NB4 (cell line): ENCODE measurements around the gene SULT1C3.

Experiments
- POLR2A ChIP-seq: IDR thresholded peaks from 2 replicates; pipeline ENCODE4 v1.6.1; 2011; ENCODE audit warnings: mild to moderate bottlenecking; ENCODE audit not compliant: insufficient read length; ENCODE audit errors: extremely low read depth
- TF ChIP-seq, protein P1 (sequence below): IDR thresholded peaks from one replicate; pipeline ENCODE4 v1.5.1; 2012; ENCODE audit warnings: low read depth, low read length

DNA sequence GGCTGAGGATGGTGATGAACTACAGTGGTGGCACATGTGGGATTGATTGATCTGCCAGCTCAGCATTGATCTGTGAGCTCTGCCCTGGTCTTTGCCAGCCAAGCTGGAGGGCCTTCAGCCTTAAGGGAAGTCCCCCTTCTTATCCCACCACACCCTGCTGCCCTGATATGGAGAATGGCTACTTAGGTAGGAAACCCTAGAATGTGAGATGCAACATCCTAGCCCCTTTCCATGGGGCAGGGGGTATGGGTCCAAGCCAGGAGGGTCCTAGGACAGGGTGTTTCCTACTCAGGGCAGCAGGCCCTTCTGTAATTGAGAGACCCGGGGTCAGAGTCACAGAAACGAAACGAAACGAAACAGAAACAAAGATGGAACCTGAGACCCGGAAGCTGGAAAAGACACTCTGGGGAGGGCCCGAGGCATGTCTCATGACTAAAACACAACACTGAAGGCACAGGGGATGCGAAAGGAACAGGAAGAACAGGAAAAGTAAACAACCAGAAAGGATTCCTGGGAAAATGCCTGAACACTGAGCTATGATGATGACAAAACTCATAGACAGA lies 32.0 kb downstream of the SULT1C3 start:
- TF ChIP-seq, protein P1, sequence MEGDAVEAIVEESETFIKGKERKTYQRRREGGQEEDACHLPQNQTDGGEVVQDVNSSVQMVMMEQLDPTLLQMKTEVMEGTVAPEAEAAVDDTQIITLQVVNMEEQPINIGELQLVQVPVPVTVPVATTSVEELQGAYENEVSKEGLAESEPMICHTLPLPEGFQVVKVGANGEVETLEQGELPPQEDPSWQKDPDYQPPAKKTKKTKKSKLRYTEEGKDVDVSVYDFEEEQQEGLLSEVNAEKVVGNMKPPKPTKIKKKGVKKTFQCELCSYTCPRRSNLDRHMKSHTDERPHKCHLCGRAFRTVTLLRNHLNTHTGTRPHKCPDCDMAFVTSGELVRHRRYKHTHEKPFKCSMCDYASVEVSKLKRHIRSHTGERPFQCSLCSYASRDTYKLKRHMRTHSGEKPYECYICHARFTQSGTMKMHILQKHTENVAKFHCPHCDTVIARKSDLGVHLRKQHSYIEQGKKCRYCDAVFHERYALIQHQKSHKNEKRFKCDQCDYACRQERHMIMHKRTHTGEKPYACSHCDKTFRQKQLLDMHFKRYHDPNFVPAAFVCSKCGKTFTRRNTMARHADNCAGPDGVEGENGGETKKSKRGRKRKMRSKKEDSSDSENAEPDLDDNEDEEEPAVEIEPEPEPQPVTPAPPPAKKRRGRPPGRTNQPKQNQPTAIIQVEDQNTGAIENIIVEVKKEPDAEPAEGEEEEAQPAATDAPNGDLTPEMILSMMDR: no peak
- TF ChIP-seq POLR2A: no peak
